Measurements from ENCODE around the gene CAMK4.
"Not testable (repeated sequence)": the region's sequence is repeated elsewhere in the genome, so short reads cannot be mapped to it uniquely, and the experiment has no call there.

The CAMK4 gene

GRCh38 chr5:111320953-111321352 is 96.8 kb downstream of the CAMK4 start:
- no peak for DNase-seq

DNA sequence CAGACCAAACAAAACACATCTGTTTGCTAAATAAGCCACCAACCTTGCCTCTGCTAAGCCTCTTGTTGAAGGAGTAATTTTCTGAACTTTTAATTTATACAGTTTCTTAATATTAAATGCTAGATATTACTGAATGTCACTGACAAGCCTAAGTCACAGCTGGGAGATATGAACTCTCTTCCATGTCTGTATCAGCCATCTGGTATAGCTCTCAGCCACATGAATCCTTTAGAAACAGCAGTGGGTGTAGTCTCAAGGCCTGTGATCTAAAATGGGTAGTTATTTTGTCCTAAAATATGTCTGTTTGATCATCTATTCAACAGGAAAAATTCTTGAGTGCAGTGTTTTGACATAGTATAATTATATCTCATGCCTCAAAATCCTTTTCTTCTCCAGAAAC is 97.2 kb downstream of the CAMK4 start:
- no peak for DNase-seq

DNA sequence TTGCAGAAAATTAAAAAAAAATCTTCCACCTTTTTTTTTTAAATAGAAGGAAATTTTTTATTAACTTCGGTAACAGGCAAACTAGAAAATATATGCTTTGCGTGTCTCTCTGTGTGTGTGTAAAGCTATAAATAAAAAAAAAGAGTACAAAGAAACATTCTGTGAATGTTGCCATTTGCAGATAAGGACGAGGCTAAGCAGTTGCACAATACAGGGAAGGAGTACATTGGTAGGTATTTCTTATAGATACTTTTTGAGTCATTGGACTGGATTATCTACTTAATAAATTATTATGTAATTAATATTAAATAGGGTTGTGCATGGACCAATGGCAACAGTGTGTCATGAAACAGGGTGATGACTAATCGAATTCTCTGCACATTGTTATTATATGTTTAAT is 102.4 kb downstream of the CAMK4 start:
- DNase-seq = no peak

DNA sequence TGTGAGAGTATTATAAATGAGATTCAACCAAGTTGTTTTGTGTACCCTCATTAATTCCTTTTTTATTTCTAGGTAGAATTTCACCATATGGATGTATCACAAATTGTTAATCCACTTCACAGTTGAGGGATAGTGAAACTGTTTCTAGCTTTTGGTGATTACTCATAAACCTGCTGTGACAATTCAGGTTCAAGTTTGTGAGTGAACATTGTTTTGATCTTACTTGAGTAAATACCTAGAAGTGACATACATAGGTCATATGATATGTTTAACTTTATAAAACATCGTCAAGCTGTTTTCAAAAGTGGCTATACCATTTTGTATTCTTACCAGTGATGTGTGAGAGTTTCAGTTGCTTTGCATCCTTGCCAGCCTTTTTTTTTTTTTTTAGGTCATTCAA is 112.9 kb downstream of the CAMK4 start:
- no peak for DNase-seq

- DNase-seq = no peak
Observed at GRCh38 chr5:111337688-111338087, 113.5 kb downstream of the CAMK4 start.

GRCh38 chr5:111345731-111346130 is 121.5 kb downstream of the CAMK4 start:
- DNase-seq = no peak

DNA sequence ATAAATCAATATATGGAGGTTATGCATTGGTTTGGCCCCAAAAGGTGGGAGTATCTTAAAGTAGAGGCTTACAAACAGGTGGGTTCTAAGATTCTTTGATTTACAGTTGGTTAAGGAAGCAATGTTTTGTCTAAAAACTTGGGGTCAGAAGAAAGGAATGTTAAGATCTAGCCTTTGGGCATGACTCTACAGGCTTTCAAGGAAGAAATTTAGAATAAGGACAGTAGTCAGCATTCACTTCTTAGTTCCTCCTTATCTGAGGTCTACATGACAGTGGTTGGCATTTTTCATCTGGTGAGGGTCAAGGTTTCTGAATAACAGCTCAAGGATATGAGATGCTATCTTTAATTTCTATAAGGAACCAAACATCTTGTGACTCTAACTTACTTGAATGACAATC is 122.8 kb downstream of the CAMK4 start:
- DNase-seq = no peak

DNA sequence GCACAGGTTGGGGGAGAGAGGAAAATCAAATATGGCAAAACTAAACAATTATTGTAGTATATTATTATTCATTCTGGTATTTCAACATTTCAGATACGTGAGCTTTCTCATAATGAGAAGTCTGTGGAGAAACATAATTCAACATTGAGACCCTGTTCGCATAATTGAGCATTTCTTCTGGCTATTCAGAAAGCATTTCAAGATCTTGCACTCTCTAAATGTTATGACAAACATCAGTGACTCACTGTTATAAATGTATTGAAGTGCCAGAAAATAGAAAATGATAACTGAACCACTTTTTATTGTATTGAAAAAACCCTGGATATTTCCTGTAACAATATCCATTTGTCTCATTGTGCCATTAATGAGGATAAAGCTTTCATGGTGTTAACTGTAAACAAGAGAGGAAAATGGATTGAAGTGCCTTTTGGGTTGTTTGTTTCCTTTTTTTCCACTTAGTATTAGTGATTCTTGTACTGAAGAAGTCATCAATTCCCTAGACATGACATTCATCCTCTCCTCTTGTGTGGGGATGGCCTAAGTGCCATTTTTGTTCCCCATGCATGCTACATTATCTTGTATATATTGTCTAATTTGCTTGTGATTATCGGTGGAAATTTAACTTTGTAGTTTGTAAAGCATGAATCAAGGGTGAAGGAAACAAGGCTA is 124.6 kb downstream of the CAMK4 start:
- DNase-seq = no peak

GRCh38 chr5:111349429-111349828 is 125.2 kb downstream of the CAMK4 start:
- no peak for DNase-seq

GRCh38 chr5:111353035-111353434 is 128.9 kb downstream of the CAMK4 start:
- no peak for DNase-seq

DNA sequence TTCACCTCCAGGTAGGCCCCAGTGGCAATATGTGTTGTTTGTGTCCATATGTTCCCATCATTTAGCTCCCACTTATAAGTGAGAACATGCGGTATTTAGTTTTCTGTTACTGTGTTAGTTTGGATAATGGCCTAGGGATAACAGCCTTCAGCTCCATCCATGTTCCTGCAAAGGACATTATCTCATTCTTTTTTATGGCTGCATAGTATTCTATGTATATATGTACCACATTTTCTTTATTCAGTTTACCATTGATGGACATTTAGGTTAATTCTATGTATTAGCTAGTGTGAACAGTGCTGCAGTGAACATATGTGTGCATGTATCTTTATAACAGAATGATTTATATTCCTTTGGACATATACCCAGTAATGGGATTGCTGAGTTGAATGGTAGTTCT is 134.5 kb downstream of the CAMK4 start:
- DNase-seq = not testable (repeated sequence)

- DNase-seq = no peak
Observed at GRCh38 chr5:111360173-111360572, 136.0 kb downstream of the CAMK4 start.

DNA sequence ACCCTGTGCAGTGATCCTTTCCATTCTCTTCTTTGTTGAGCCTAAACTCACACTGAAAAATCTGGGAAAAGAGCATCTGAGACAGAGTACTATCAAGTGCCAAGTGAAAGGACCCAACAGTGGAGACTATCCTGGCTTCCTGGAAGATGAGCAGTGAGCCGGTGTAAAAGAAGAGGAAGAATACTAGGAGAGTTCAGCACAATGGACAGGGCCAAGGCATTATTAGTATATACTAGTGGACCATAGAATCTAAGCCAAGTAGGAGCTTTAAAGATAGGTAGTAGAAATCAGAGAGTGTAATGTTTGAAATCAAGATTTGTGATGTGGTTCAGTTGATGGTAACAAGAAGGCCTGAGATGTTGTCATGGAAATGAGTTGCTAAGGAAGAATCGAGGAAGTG is 140.8 kb downstream of the CAMK4 start:
- DNase-seq = no peak

- no peak for DNase-seq
Observed at GRCh38 chr5:111366388-111366787, 142.2 kb downstream of the CAMK4 start.

- DNase-seq = no peak
Observed at GRCh38 chr5:111367115-111367514, 142.9 kb downstream of the CAMK4 start.

- DNase-seq = no peak
Observed at GRCh38 chr5:111372799-111373198, 148.6 kb downstream of the CAMK4 start.

DNA sequence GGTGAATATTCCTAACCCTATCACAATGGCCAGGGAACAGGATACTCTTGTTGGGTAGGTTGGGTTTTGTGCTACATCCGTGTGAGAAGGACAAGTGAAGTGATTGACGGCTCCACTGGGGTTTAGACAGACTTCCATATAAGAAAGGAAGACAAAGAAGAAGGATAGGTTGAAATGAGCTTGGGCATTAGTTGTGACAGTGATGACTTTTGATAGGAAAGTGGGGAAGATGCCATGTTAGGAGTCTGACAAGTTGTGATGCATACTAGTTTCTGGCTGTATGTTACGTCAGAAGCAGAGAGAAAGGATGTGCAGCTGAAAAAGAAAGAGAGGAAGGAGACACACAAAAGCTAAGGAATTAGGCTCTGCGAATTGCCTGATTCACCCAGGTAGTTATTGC is 150.2 kb downstream of the CAMK4 start:
- DNase-seq = no peak

DNA sequence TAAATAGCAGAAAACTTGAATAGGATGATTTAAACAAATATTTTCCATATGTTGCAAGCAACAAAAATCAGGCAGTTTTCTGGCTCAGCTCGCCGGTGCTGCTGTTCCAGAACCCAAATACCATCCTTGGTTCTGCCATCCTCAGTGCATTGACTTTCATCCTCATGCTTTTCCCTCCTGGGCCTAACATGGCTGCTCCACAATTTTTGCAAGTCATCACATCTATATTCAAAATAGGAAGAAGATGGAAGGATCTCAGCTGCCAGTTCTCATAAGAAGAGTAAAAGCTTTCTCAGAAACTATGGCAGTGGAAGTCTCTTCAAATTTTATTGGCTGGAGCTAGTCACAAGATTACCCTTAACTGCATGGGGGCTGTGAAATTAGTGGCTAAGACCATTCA is 151.5 kb downstream of the CAMK4 start:
- DNase-seq = no peak

GRCh38 chr5:111377306-111377705 is 153.1 kb downstream of the CAMK4 start:
- DNase-seq = no peak

DNA sequence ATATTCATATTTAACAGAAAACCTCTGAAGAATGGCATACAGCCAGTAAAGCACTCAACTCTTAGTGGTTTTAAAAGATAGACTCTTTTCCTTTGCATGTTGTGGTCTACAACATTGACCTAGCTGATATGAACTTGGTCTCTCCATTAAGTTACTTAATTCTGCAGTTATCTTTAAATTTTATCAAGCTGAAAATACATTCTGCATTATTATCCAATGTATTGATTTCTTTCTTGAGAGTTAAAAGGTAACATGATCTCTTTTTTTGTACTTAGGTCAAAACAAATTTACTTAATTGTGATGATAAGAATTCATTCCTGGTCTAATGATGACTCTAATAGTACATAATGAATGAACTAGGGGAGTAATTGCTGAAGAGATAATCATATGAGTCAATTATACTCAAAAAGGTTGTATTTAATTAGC is 155.2 kb downstream of the CAMK4 start:
- DNase-seq = no peak

GRCh38 chr5:111383288-111383970 is 159.2 kb downstream of the CAMK4 start:
- DNase-seq = no peak

DNA sequence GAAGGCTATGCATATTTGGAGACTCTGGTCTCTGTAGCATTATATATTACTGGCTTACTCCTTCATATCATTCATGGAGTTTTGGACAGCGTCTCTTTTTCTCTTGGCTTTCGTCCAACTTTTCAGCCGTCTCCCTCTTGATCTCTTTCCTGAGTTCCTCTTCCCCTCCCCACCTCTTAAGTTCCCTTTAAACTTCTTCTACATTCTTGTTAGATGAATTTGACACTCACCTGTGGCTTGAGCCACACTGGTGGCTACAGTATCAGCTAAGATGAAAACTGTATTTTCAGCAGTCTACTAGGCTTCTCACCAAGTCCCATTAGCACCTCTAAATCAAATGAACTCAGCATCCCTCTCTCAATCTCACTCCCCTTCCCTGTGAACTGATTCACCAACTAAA is 160.0 kb downstream of the CAMK4 start:
- no peak for DNase-seq

DNA sequence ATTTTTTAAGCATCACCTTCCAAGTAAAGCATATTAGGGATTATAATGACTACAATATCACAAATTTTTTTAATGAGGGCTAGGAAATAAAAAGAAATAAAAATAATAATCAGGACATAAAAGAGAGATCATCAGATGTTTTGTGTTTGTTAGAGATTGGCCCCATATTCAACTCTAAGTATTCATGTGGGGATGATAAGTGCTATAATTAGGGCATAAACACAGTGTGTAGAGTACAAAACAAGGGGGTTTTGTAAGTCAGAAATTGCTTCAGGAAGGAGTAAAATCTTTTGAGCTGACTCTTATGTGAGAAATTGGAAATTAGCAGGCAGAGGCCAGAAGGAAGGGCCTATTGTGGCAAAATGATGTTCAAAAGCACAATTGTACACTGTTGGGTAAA is 160.9 kb downstream of the CAMK4 start:
- no peak for DNase-seq

GRCh38 chr5:111385970-111386831 is 162.0 kb downstream of the CAMK4 start:
- DNase-seq = peak; percentile 66

All from NCI-H1092 (cell line).